Gastrocnemius medialis (tissue), 4 donors: ENCODE data around the gene TUSC2.

Experiments used
- CTCF ChIP-seq, 5 experiments: fragments of 450-650 bp in 3 of 5; fragments of 200-600 bp in 2 of 5; sonication (generic) in 2 of 5; IDR thresholded peaks in 4 of 5; conservative IDR thresholded peaks in 1 of 5; 1 replicate in 4 of 5; 2 replicates in 1 of 5; pipeline ENCODE4 v1.5.1; 2016 to 2019; ENCODE audit warnings: antibody characterized with exemption in 5 of 5, mild to moderate bottlenecking in 3 of 5, moderate library complexity in 3 of 5
- POLR2A ChIP-seq, 2 donors: fragments of 450-650 bp; IDR thresholded peaks; one replicate each; pipeline ENCODE4 v1.6.1; 2017; ENCODE audit warnings: antibody characterized with exemption in 2 of 2, mild to moderate bottlenecking in 2 of 2, moderate library complexity in 2 of 2

- no peak for TF ChIP-seq POLR2A (IDR thresholded peaks at IDR 0.05)
- TF ChIP-seq CTCF (IDR thresholded peaks at IDR 0.05 in 4 of 5, conservative IDR thresholded peaks at IDR 0.05 in 1 of 5): no peak
Measured at GRCh38 chr3:50369012-50369670, 41.1 kb upstream of the TUSC2 start.
